GM12878 (cell line): ENCODE data around the gene ECHDC1. TPM values are rescaled to one million over a fixed set of nuclear protein-coding genes. Genes with fewer than 3 reads are reported as not detected.

ENCODE experiments used
- BACH1 ChIP-seq: fragments of 450-650 bp; IDR thresholded peaks from 2 replicates; pipeline ENCODE4 v1.6.1; 2017; ENCODE audit warnings: mild to moderate bottlenecking, borderline replicate concordance
- BRCA1 ChIP-seq: IDR thresholded peaks from 2 replicates; pipeline ENCODE4 v1.6.1; 2011; ENCODE audit warnings: low read depth, low read length, improper control_type of control experiment
- CHD1 ChIP-seq: IDR thresholded peaks from 2 replicates; pipeline ENCODE4 v1.6.1; 2012; ENCODE audit warnings: low read depth, low read length, improper control_type of control experiment
- CHD4 ChIP-seq: fragments of 200-600 bp; sonication (generic); IDR thresholded peaks from 2 replicates; pipeline ENCODE4 v1.6.1; 2016; ENCODE audit warnings: mild to moderate bottlenecking
- IKZF1 ChIP-seq: fragments of 450-650 bp; conservative IDR thresholded peaks from 2 replicates; pipeline ENCODE4 v1.6.1; 2017; ENCODE audit warnings: antibody characterized with exemption, mild to moderate bottlenecking
- KAT2A ChIP-seq: conservative IDR thresholded peaks from 2 replicates; pipeline ENCODE4 v1.6.1; 2011; ENCODE audit warnings: low read depth, low read length; ENCODE audit not compliant: control insufficient read depth
- MEF2A ChIP-seq: IDR thresholded peaks from 2 replicates; pipeline ENCODE4 v1.6.1; 2011; ENCODE audit warnings: low read depth, mild to moderate bottlenecking, low read length, moderate library complexity; ENCODE audit not compliant: insufficient read depth
- NFXL1 ChIP-seq: fragments of 450-650 bp; IDR thresholded peaks from 2 replicates; pipeline ENCODE4 v1.6.1; 2017; ENCODE audit warnings: antibody characterized with exemption, mild to moderate bottlenecking, borderline replicate concordance
- NFYB ChIP-seq: IDR thresholded peaks from 2 replicates; pipeline ENCODE4 v1.6.1; 2011; ENCODE audit warnings: low read depth, mild to moderate bottlenecking, low read length, improper control_type of control experiment, moderate library complexity; ENCODE audit not compliant: insufficient read depth
- PAX8 ChIP-seq: fragments of 450-650 bp; IDR thresholded peaks from 2 replicates; pipeline ENCODE4 v1.6.1; 2017; ENCODE audit warnings: mild to moderate bottlenecking, moderate library complexity
- PML ChIP-seq: IDR thresholded peaks from 2 replicates; pipeline ENCODE4 v1.6.1; 2012; ENCODE audit warnings: low read length, inconsistent platforms
- RAD51 ChIP-seq: fragments of 450-650 bp; IDR thresholded peaks from 2 replicates; pipeline ENCODE4 v1.6.1; 2016; ENCODE audit warnings: moderate library complexity, mild to moderate bottlenecking, inconsistent platforms
- RB1 ChIP-seq: fragments of 450-650 bp; formaldehyde crosslinking; IDR thresholded peaks from 2 replicates; pipeline ENCODE4 v1.6.1; 2017; ENCODE audit warnings: mild to moderate bottlenecking, borderline replicate concordance
- RFX5 ChIP-seq: IDR thresholded peaks from 2 replicates; pipeline ENCODE4 v1.6.1; 2011; ENCODE audit warnings: low read depth, low read length, improper control_type of control experiment
- SIX5 ChIP-seq: IDR thresholded peaks from 2 replicates; pipeline ENCODE4 v1.6.1; 2011; ENCODE audit warnings: mild to moderate bottlenecking, low read depth, low read length, moderate library complexity; ENCODE audit not compliant: severe bottlenecking
- SUZ12 ChIP-seq: fragments of 200-600 bp; sonication (generic); IDR thresholded peaks from one replicate; pipeline ENCODE4 v1.6.1; 2018; ENCODE audit warnings: antibody characterized with exemption, mild to moderate bottlenecking; ENCODE audit not compliant: unreplicated experiment
- TCF12 ChIP-seq: IDR thresholded peaks from 2 replicates; pipeline ENCODE4 v1.6.1; 2011; ENCODE audit warnings: low read depth, mild to moderate bottlenecking, low read length
- TCF3 ChIP-seq: IDR thresholded peaks from 2 replicates; pipeline ENCODE4 v1.6.1; 2012; ENCODE audit warnings: low read depth, mild to moderate bottlenecking, low read length, borderline replicate concordance; ENCODE audit not compliant: insufficient read depth
- YBX1 ChIP-seq: fragments of 450-650 bp; IDR thresholded peaks from 2 replicates; pipeline ENCODE4 v1.6.1; 2016; ENCODE audit warnings: antibody characterized with exemption
- YY1 ChIP-seq: IDR thresholded peaks from 2 replicates; pipeline ENCODE4 v1.6.1; 2011; ENCODE audit warnings: low read depth, mild to moderate bottlenecking, low read length
- ZBED1 ChIP-seq: IDR thresholded peaks from 2 replicates; pipeline ENCODE4 v1.6.1; 2016; ENCODE audit warnings: borderline replicate concordance
- ZNF24 ChIP-seq: fragments of 450-650 bp; IDR thresholded peaks from 2 replicates; pipeline ENCODE4 v1.6.1; 2017; ENCODE audit warnings: antibody characterized with exemption, mild to moderate bottlenecking
- polyA plus RNA-seq, 11 experiments: library from polyadenylated mRNA; depleted of rRNA in 4 of 11; unstranded in 6 of 11; stranded (reverse) in 5 of 11; fragments of >200 nt; fragmentation: Nextera tagmentation in 4 of 11; fragmentation: Illumina TruSeq in 1 of 11; extraction: Ambion mirVana in 4 of 11; extraction: Trizol in 1 of 11; gene quantifications; 1 replicate in 1 of 11; 2 replicates in 10 of 11; pipeline versions ENCODE4 v1.2.1 to v1.2.3, GENCODE V29; 2011 to 2016; ENCODE audit warnings: inconsistent platforms in 2 of 11, missing spikeins in 2 of 11, low read depth in 1 of 11
- total RNA-seq, 4 experiments: library from RNA; depleted of rRNA in 3 of 4; stranded (reverse); fragments of >200 nt in 3 of 4; fragmentation: Illumina TruSeq in 1 of 4; extraction: Trizol in 1 of 4; gene quantifications; 2 replicates each; pipeline versions ENCODE4 v1.2.1 to v1.2.3, GENCODE V29; 2013 to 2021
- TF ChIP-seq, protein P1 (sequence below): IDR thresholded peaks from 2 replicates; pipeline ENCODE4 v1.6.1; 2012; ENCODE audit warnings: improper control_type of control experiment, low read depth, low read length; ENCODE audit not compliant: insufficient replicate concordance
- TF ChIP-seq, protein P2 (sequence below): IDR thresholded peaks from 2 replicates; pipeline ENCODE4 v1.6.1; 2012; ENCODE audit warnings: mild to moderate bottlenecking, low read depth, low read length

Gene ECHDC1
- total and polyA plus RNA-seq, 10 of the 15 experiments (the other 5 are each of a cell fraction or from before 2014, with no cell fraction given), result 46.2 to 111 (median 70.7) TPM

- TF ChIP-seq, protein P1, sequence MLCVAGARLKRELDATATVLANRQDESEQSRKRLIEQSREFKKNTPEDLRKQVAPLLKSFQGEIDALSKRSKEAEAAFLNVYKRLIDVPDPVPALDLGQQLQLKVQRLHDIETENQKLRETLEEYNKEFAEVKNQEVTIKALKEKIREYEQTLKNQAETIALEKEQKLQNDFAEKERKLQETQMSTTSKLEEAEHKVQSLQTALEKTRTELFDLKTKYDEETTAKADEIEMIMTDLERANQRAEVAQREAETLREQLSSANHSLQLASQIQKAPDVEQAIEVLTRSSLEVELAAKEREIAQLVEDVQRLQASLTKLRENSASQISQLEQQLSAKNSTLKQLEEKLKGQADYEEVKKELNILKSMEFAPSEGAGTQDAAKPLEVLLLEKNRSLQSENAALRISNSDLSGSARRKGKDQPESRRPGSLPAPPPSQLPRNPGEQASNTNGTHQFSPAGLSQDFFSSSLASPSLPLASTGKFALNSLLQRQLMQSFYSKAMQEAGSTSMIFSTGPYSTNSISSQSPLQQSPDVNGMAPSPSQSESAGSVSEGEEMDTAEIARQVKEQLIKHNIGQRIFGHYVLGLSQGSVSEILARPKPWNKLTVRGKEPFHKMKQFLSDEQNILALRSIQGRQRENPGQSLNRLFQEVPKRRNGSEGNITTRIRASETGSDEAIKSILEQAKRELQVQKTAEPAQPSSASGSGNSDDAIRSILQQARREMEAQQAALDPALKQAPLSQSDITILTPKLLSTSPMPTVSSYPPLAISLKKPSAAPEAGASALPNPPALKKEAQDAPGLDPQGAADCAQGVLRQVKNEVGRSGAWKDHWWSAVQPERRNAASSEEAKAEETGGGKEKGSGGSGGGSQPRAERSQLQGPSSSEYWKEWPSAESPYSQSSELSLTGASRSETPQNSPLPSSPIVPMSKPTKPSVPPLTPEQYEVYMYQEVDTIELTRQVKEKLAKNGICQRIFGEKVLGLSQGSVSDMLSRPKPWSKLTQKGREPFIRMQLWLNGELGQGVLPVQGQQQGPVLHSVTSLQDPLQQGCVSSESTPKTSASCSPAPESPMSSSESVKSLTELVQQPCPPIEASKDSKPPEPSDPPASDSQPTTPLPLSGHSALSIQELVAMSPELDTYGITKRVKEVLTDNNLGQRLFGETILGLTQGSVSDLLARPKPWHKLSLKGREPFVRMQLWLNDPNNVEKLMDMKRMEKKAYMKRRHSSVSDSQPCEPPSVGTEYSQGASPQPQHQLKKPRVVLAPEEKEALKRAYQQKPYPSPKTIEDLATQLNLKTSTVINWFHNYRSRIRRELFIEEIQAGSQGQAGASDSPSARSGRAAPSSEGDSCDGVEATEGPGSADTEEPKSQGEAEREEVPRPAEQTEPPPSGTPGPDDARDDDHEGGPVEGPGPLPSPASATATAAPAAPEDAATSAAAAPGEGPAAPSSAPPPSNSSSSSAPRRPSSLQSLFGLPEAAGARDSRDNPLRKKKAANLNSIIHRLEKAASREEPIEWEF, result no peak
- TF ChIP-seq BRCA1 (no peak), RAD51 (no peak), RB1 (0 out of 2 replicates have a peak, but pooled peaks have one; percentile 3), SUZ12 (no peak), YBX1 (no peak), TCF12 (no peak), TCF3 (0 out of 2 replicates have a peak, but pooled peaks have one; percentile 64), IKZF1 (peak; percentile 45; the same call in 1 of the 2 replicates), NFXL1 (no peak), PAX8 (no peak), CHD1 (no peak), SIX5 (no peak), MEF2A (no peak), ZNF24 (no peak), YY1 (peak; percentile 96), PML (peak; percentile 75; the same call in 1 of the 2 replicates), ZBED1 (peak; percentile 53; the same call in 1 of the 2 replicates), NFYB (no peak), CHD4 (no peak), BACH1 (peak; percentile 17; the same call in 1 of the 2 replicates), RFX5 (no peak), KAT2A (no peak)
- TF ChIP-seq, protein P2, sequence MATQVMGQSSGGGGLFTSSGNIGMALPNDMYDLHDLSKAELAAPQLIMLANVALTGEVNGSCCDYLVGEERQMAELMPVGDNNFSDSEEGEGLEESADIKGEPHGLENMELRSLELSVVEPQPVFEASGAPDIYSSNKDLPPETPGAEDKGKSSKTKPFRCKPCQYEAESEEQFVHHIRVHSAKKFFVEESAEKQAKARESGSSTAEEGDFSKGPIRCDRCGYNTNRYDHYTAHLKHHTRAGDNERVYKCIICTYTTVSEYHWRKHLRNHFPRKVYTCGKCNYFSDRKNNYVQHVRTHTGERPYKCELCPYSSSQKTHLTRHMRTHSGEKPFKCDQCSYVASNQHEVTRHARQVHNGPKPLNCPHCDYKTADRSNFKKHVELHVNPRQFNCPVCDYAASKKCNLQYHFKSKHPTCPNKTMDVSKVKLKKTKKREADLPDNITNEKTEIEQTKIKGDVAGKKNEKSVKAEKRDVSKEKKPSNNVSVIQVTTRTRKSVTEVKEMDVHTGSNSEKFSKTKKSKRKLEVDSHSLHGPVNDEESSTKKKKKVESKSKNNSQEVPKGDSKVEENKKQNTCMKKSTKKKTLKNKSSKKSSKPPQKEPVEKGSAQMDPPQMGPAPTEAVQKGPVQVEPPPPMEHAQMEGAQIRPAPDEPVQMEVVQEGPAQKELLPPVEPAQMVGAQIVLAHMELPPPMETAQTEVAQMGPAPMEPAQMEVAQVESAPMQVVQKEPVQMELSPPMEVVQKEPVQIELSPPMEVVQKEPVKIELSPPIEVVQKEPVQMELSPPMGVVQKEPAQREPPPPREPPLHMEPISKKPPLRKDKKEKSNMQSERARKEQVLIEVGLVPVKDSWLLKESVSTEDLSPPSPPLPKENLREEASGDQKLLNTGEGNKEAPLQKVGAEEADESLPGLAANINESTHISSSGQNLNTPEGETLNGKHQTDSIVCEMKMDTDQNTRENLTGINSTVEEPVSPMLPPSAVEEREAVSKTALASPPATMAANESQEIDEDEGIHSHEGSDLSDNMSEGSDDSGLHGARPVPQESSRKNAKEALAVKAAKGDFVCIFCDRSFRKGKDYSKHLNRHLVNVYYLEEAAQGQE, result 0 out of 2 replicates have a peak, but pooled peaks have one; percentile 3
Observed at GRCh38 chr6:127266892-127267645, 76.3 kb downstream of the ECHDC1 start (continued).
